ENCODE data around the gene IGSF6. TPM values are rescaled to one million over a fixed set of nuclear protein-coding genes. Genes with fewer than 3 reads are reported as not detected.

The IGSF6 gene
- polyA plus RNA-seq, 1 of the 3 experiments (the other 2 are of a cell fraction) = not detected

DNA sequence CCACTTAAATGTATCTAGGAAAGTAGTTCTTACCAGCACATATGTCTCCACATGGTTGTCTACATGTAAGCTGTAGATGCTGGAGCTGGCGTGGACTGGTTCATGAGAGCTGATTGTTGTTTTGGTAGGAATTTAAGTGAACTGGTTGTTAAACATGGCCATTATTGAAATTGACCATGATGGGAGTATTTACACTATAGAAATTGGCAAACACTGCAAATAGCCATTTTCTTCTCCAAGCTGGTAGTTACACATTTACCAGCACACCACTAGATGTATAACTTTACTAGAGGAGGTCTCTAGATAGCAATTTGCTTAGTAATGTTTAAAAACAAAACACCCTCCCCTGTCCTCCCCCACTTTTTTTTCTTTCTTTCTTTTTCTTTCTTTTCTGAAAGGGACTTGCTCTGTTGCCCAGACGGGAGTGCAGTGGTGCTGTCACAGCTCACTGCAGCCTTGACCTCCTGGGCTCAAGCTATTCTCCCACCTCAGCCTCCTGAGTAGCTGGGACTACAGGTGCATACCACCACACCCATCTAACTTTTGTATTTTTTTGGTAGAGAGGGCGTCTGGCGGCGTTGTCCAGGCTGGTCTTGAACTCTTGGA lies 24.2 kb downstream of the IGSF6 start:
- no peak overlapping the region for H3K9ac ChIP-seq
- peak overlapping the region; percentile 99 for H3K27ac ChIP-seq (ENCODE audit: low read depth in 2 of 2, low read length in 1 of 2)
- no peak overlapping the region for H3K4me2 ChIP-seq
- TF ChIP-seq NFIC (IDR thresholded peaks at IDR 0.05; ENCODE audit: borderline replicate concordance) (no peak), NRF1 (IDR thresholded peaks at IDR 0.05; ENCODE audit: low read depth, low read length) (no peak), RFX5 (IDR thresholded peaks at IDR 0.05; ENCODE audit: low read length) (no peak), MXI1 (IDR thresholded peaks at IDR 0.05; ENCODE audit: low read depth, low read length) (no peak), MEF2A (IDR thresholded peaks at IDR 0.05; ENCODE audit: borderline replicate concordance, low read depth) (no peak), TEAD4 (IDR thresholded peaks at IDR 0.05; ENCODE audit: borderline replicate concordance, insufficient read depth) (no peak), FOSL2 (IDR thresholded peaks at IDR 0.05; ENCODE audit: borderline replicate concordance, low read depth) (no peak), RCOR1 (IDR thresholded peaks at IDR 0.05; ENCODE audit: low read length) (no peak), YY1 (IDR thresholded peaks at IDR 0.05; ENCODE audit: low read depth) (no peak), TCF12 (IDR thresholded peaks at IDR 0.05) (no peak), EP300 (IDR thresholded peaks at IDR 0.05; ENCODE audit: borderline replicate concordance in 1 of 2, low read depth in 1 of 2, low read length in 1 of 2) (no peak), TAF1 (IDR thresholded peaks at IDR 0.05; ENCODE audit: borderline replicate concordance, low read depth, low read length) (no peak)
- TF ChIP-seq, protein P1, sequence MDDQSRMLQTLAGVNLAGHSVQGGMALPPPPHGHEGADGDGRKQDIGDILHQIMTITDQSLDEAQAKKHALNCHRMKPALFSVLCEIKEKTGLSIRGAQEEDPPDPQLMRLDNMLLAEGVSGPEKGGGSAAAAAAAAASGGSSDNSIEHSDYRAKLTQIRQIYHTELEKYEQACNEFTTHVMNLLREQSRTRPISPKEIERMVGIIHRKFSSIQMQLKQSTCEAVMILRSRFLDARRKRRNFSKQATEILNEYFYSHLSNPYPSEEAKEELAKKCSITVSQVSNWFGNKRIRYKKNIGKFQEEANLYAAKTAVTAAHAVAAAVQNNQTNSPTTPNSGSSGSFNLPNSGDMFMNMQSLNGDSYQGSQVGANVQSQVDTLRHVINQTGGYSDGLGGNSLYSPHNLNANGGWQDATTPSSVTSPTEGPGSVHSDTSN (IDR thresholded peaks at IDR 0.05) = no peak
- TF ChIP-seq, protein P2, sequence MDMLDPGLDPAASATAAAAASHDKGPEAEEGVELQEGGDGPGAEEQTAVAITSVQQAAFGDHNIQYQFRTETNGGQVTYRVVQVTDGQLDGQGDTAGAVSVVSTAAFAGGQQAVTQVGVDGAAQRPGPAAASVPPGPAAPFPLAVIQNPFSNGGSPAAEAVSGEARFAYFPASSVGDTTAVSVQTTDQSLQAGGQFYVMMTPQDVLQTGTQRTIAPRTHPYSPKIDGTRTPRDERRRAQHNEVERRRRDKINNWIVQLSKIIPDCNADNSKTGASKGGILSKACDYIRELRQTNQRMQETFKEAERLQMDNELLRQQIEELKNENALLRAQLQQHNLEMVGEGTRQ (IDR thresholded peaks at IDR 0.05; ENCODE audit: borderline replicate concordance, low read depth, low read length) = no peak
- TF ChIP-seq, protein P3, sequence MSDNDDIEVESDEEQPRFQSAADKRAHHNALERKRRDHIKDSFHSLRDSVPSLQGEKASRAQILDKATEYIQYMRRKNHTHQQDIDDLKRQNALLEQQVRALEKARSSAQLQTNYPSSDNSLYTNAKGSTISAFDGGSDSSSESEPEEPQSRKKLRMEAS (IDR thresholded peaks at IDR 0.05; ENCODE audit: low read depth) = no peak
- TF ChIP-seq, protein P4, sequence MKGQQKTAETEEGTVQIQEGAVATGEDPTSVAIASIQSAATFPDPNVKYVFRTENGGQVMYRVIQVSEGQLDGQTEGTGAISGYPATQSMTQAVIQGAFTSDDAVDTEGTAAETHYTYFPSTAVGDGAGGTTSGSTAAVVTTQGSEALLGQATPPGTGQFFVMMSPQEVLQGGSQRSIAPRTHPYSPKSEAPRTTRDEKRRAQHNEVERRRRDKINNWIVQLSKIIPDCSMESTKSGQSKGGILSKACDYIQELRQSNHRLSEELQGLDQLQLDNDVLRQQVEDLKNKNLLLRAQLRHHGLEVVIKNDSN (IDR thresholded peaks at IDR 0.05; ENCODE audit: borderline replicate concordance, low read depth) = no peak
- TF ChIP-seq, protein P5, sequence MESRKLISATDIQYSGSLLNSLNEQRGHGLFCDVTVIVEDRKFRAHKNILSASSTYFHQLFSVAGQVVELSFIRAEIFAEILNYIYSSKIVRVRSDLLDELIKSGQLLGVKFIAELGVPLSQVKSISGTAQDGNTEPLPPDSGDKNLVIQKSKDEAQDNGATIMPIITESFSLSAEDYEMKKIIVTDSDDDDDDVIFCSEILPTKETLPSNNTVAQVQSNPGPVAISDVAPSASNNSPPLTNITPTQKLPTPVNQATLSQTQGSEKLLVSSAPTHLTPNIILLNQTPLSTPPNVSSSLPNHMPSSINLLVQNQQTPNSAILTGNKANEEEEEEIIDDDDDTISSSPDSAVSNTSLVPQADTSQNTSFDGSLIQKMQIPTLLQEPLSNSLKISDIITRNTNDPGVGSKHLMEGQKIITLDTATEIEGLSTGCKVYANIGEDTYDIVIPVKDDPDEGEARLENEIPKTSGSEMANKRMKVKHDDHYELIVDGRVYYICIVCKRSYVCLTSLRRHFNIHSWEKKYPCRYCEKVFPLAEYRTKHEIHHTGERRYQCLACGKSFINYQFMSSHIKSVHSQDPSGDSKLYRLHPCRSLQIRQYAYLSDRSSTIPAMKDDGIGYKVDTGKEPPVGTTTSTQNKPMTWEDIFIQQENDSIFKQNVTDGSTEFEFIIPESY (IDR thresholded peaks at IDR 0.05; ENCODE audit: borderline replicate concordance, low read depth) = no peak
- TF ChIP-seq, protein P6, sequence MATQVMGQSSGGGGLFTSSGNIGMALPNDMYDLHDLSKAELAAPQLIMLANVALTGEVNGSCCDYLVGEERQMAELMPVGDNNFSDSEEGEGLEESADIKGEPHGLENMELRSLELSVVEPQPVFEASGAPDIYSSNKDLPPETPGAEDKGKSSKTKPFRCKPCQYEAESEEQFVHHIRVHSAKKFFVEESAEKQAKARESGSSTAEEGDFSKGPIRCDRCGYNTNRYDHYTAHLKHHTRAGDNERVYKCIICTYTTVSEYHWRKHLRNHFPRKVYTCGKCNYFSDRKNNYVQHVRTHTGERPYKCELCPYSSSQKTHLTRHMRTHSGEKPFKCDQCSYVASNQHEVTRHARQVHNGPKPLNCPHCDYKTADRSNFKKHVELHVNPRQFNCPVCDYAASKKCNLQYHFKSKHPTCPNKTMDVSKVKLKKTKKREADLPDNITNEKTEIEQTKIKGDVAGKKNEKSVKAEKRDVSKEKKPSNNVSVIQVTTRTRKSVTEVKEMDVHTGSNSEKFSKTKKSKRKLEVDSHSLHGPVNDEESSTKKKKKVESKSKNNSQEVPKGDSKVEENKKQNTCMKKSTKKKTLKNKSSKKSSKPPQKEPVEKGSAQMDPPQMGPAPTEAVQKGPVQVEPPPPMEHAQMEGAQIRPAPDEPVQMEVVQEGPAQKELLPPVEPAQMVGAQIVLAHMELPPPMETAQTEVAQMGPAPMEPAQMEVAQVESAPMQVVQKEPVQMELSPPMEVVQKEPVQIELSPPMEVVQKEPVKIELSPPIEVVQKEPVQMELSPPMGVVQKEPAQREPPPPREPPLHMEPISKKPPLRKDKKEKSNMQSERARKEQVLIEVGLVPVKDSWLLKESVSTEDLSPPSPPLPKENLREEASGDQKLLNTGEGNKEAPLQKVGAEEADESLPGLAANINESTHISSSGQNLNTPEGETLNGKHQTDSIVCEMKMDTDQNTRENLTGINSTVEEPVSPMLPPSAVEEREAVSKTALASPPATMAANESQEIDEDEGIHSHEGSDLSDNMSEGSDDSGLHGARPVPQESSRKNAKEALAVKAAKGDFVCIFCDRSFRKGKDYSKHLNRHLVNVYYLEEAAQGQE (IDR thresholded peaks at IDR 0.05; ENCODE audit: low read depth, low read length) = no peak
- peaks cover 5 to 39% of the 10 kb centered on the region in 2 experiments for H3K36me3 ChIP-seq (replicated peaks in 1 of 2; ENCODE audit: control insufficient read depth in 1 of 2, insufficient read depth in 2 of 2, low read length in 1 of 2)
- H3K4me1 ChIP-seq (ENCODE audit: control insufficient read depth in 1 of 2, insufficient read depth in 2 of 2, low read depth in 1 of 2, low read length in 1 of 2) = peaks cover 19 to 20% of the 10 kb centered on the region in 2 experiments
- WGBS (ENCODE audit: low lambda C conversion rate) = 97% methylated on average over 5 of the region's 5 CpGs
- H3K4me3 ChIP-seq (ENCODE audit: low read depth in 2 of 2, low read length in 1 of 2) = no peak overlapping the region
- peaks cover 39% of the 10 kb centered on the region for H3F3A ChIP-seq (replicated peaks; ENCODE audit: insufficient read depth)
- H4K20me1 ChIP-seq (ENCODE audit: insufficient read depth) = no peaks in the 10 kb centered on the region
- H3K79me2 ChIP-seq (ENCODE audit: insufficient read depth) = peaks cover 64% of the 10 kb centered on the region
- H2AFZ ChIP-seq (ENCODE audit: low read depth) = no peak overlapping the region
- ChIA-PET POLR2A (no interaction called here), CTCF (no interaction called here)
- H3K27me3 ChIP-seq (ENCODE audit: insufficient read depth) = no peaks in the 10 kb centered on the region
- H3K9me3 ChIP-seq = no peaks in the 10 kb centered on the region
- no peaks in the 10 kb centered on the region for H3K9me2 ChIP-seq
- DNase-seq = no peak
